BE2C (cell line): Measurements from ENCODE around the gene NRG2.
A peak's percentile ranks its signal among the peaks of the same experiment; 100 is the strongest.

Experiments used
- DNase-seq: peaks from one replicate; pipeline ENCODE4 v3.0.0-alpha.2; 2020
- H3K27me3 ChIP-seq: fragments of 250-450 bp; sonication (Bioruptor Pico); 2 replicates; pipeline ENCODE4 v1.5.1; 2020; ENCODE audit warnings: mild to moderate bottlenecking
- H3K36me3 ChIP-seq: fragments of 250-450 bp; sonication (Bioruptor Pico); 2 replicates; pipeline ENCODE4 v1.5.1; 2020; ENCODE audit warnings: mild to moderate bottlenecking
- H3K4me1 ChIP-seq: fragments of 250-450 bp; sonication (Bioruptor Pico); 2 replicates; pipeline ENCODE4 v1.5.1; 2020
- H3K4me3 ChIP-seq: 2 replicates; pipeline ENCODE4 v1.5.1; 2011; ENCODE audit warnings: low read depth, low read length
- H3K9me3 ChIP-seq: fragments of 250-450 bp; sonication (Bioruptor Pico); 2 replicates; pipeline ENCODE4 v1.5.1; 2020
- CTCF ChIP-seq: IDR thresholded peaks from 2 replicates; pipeline ENCODE4 v1.5.1; 2012; ENCODE audit warnings: mild to moderate bottlenecking, low read depth, low read length

Gene NRG2

GRCh38 chr5:139847790-139848507 is 195.2 kb downstream of the NRG2 start:
- H3K9me3 ChIP-seq = no peaks in the 10 kb centered on the region
- peaks cover under 1% of the 10 kb centered on the region; the same call in 1 of the 2 replicates for H3K4me1 ChIP-seq
- TF ChIP-seq CTCF = no peak
- DNase-seq = peak; percentile 66
- H3K36me3 ChIP-seq = peaks cover 14% of the 10 kb centered on the region
- peak overlapping the region; percentile 24 for H3K4me3 ChIP-seq
- H3K27me3 ChIP-seq = no peaks in the 10 kb centered on the region

- Histone ChIP-seq H3K27me3 (no peaks in the 10 kb centered on the region), H3K9me3 (no peaks in the 10 kb centered on the region), H3K4me3 (no peak overlapping the region), H3K4me1 (no peaks in the 10 kb centered on the region), H3K36me3 (peaks cover 11% of the 10 kb centered on the region)
- no peak for DNase-seq
- no peak for TF ChIP-seq CTCF
These were observed 196.0 kb downstream of the NRG2 start for GRCh38 chr5:139847091-139847490.

- Histone ChIP-seq H3K27me3 (no peaks in the 10 kb centered on the region), H3K9me3 (no peaks in the 10 kb centered on the region), H3K4me3 (no peak overlapping the region), H3K36me3 (peaks cover under 1% of the 10 kb centered on the region; the same call in 1 of the 2 replicates), H3K4me1 (no peaks in the 10 kb centered on the region)
- DNase-seq = no peak
- no peak for TF ChIP-seq CTCF
These were observed 197.0 kb downstream of the NRG2 start for GRCh38 chr5:139845846-139846681.

GRCh38 chr5:139844472-139845145 is 198.5 kb downstream of the NRG2 start:
- Histone ChIP-seq H3K36me3 (no peaks in the 10 kb centered on the region), H3K4me1 (no peaks in the 10 kb centered on the region), H3K4me3 (no peak overlapping the region), H3K9me3 (no peaks in the 10 kb centered on the region), H3K27me3 (no peaks in the 10 kb centered on the region)
- peak; percentile 90 for DNase-seq
- TF ChIP-seq CTCF = peak; percentile 97

GRCh38 chr5:139843991-139844390 is 199.1 kb downstream of the NRG2 start:
- Histone ChIP-seq H3K4me1 (no peaks in the 10 kb centered on the region), H3K27me3 (no peaks in the 10 kb centered on the region), H3K4me3 (no peak overlapping the region), H3K9me3 (no peaks in the 10 kb centered on the region), H3K36me3 (no peaks in the 10 kb centered on the region)
- no peak for DNase-seq
- TF ChIP-seq CTCF = no peak
